Loucy (cell line): ENCODE measurements around the gene TGFBR3L.

Experiments
- CTCF ChIP-seq: fragments of 200-600 bp; sonication (generic); conservative IDR thresholded peaks from 2 replicates; pipeline ENCODE4 v1.5.1; 2014; ENCODE audit warnings: mild to moderate bottlenecking, antibody characterized with exemption, low read length
- EZH2phosphoT487 ChIP-seq: fragments of 200-600 bp; IDR thresholded peaks from 2 replicates; pipeline ENCODE4 v1.6.1; 2018; ENCODE audit warnings: antibody characterized with exemption, mild to moderate bottlenecking, moderate library complexity, borderline replicate concordance

DNA sequence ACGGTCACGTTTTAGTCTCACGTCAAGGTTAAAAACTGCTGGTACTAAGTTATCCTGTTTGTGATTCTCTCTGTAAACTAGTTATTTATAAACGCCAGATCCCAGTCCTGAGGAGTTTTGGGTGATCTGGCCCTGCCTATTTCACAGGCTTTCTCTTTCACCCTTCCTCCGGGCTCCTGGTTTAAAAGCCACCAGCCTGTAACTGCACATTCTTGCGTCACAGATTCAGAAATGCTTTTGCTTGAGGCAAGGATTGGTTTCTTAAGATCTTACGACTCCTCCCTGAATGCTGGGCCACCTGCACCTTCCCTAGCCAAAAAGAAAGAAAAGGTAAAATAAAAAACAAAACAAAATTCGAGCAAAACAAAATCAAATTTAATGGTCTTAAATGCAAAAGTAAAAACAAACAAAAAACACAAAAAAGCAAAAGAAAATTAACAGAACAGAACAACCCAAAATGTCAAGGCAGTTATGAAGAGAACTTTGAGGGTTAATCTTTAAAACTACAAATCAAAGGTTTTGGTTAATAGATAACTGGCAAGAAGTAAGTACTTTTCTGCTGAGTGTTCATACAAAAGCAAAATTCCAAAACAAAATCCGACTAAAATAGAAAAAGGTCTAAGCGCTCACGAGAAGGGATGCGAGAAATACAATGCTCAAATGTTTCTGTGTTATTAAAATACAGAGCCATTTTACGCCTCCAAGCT, 47.4 kb downstream of the TGFBR3L start:
- no peak for TF ChIP-seq CTCF
- no peak for TF ChIP-seq EZH2phosphoT487
